Measurements from ENCODE around the gene SLC37A1. TPM values are rescaled to one million over a fixed set of nuclear protein-coding genes. Genes with fewer than 3 reads are reported as not detected.

Gene SLC37A1
- total and polyA plus RNA-seq, 2 of the 13 experiments (the other 11 are each of a cell fraction or from before 2014, with no cell fraction given): 0.22 to 0.40 TPM

GRCh38 chr21:42496120-42496838 is 17.4 kb upstream of the SLC37A1 start, which contains the start of gene RSPH1 (continued):
- TF ChIP-seq PRDM15 (CRISPR knock-in tag; IDR thresholded peaks at IDR 0.05): peak; percentile 75; the same call in 1 of the 2 replicates
- TF ChIP-seq ZNF891 (CRISPR knock-in tag; IDR thresholded peaks at IDR 0.05): peak; percentile 67; the same call in 1 of the 2 replicates
- TF ChIP-seq CBX5 (CRISPR knock-in tag; IDR thresholded peaks at IDR 0.05; ENCODE audit: borderline replicate concordance): no peak
- no peak for TF ChIP-seq DR1 (CRISPR knock-in tag; IDR thresholded peaks at IDR 0.05)
- 0 out of 2 replicates have a peak, but pooled peaks have one; percentile 14 for TF ChIP-seq FOSL2 (CRISPR knock-in tag; IDR thresholded peaks at IDR 0.05)
- TF ChIP-seq ZNF142 (CRISPR knock-in tag; IDR thresholded peaks at IDR 0.05): no peak
- 0 out of 2 replicates have a peak, but pooled peaks have one; percentile 28 for TF ChIP-seq ZNF225 (CRISPR knock-in tag; IDR thresholded peaks at IDR 0.05)
- TF ChIP-seq TOE1 (CRISPR knock-in tag; IDR thresholded peaks at IDR 0.05): no peak
- TF ChIP-seq TCF7L2 (IDR thresholded peaks at IDR 0.05; ENCODE audit: low read depth, low read length): no peak
- no peak for TF ChIP-seq ZNF615 (CRISPR knock-in tag; IDR thresholded peaks at IDR 0.05; ENCODE audit: borderline replicate concordance)
- TF ChIP-seq TBX2 (CRISPR knock-in tag; IDR thresholded peaks at IDR 0.05; ENCODE audit: borderline replicate concordance): peak; percentile 56; the same call in 1 of the 2 replicates
- TF ChIP-seq ZNF326 (CRISPR knock-in tag; IDR thresholded peaks at IDR 0.05; ENCODE audit: borderline replicate concordance): no peak
- no peak for TF ChIP-seq KMT2A (CRISPR knock-in tag; IDR thresholded peaks at IDR 0.05)
- peak; percentile 43 for TF ChIP-seq HNRNPLL (IDR thresholded peaks at IDR 0.05; ENCODE audit: low read depth, low read length, poor library complexity, severe bottlenecking)
- TF ChIP-seq SYNCRIP (IDR thresholded peaks at IDR 0.05; ENCODE audit: insufficient read depth, low read depth, low read length): no peak
- TF ChIP-seq, protein P1, sequence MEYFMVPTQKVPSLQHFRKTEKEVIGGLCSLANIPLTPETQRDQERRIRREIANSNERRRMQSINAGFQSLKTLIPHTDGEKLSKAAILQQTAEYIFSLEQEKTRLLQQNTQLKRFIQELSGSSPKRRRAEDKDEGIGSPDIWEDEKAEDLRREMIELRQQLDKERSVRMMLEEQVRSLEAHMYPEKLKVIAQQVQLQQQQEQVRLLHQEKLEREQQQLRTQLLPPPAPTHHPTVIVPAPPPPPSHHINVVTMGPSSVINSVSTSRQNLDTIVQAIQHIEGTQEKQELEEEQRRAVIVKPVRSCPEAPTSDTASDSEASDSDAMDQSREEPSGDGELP (IDR thresholded peaks at IDR 0.05; ENCODE audit: borderline replicate concordance, low read depth): no peak
- peak; percentile 38; the same call in 1 of the 2 replicates for TF ChIP-seq YEATS4 (CRISPR knock-in tag; IDR thresholded peaks at IDR 0.05; ENCODE audit: borderline replicate concordance)
- no peak for TF ChIP-seq MAZ (IDR thresholded peaks at IDR 0.05; ENCODE audit: borderline replicate concordance, low read depth, low read length)
- peak; percentile 44; the same call in 1 of the 2 replicates for TF ChIP-seq MAZ (CRISPR knock-in tag; IDR thresholded peaks at IDR 0.05; ENCODE audit: low read depth)

Measured in HepG2 (cell line).